T-helper 1 cell treated with Interleukin-12 subunit alpha and Interleukin-12 subunit beta and Interleukin-4 antibody, amounts not matched to agents 30 ng/mL and 1 ng/mL, for 36 hours (primary cell): ENCODE measurements around the gene SYCE1L. TPM values are rescaled to one million over a fixed set of nuclear protein-coding genes. Genes with fewer than 3 reads are reported as not detected.
"Not testable (repeated sequence)": the region's sequence is repeated elsewhere in the genome, so short reads cannot be mapped to it uniquely, and the experiment has no call there.

Source experiments
- intact Hi-C: fragments of 100-400 bp; cut with micrococcal nuclease; formaldehyde crosslinking; loops from one replicate; pipeline ENCODE4 v1.15.1; 2024
- total RNA-seq: library from RNA; stranded (reverse); gene quantifications from 2 replicates; pipeline ENCODE4 v1.2.3, GENCODE V29; 2022

Gene SYCE1L, protein sequence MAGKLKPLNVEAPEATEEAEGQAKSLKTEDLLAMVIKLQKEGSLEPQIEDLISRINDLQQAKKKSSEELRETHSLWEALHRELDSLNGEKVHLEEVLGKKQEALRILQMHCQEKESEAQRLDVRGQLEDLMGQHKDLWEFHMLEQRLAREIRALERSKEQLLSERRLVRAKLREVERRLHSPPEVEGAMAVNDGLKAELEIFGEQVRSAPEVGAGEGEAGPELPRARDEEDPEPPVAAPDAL
- 1.3 and 3.8 TPM in 2 replicates for total RNA-seq

DNA sequence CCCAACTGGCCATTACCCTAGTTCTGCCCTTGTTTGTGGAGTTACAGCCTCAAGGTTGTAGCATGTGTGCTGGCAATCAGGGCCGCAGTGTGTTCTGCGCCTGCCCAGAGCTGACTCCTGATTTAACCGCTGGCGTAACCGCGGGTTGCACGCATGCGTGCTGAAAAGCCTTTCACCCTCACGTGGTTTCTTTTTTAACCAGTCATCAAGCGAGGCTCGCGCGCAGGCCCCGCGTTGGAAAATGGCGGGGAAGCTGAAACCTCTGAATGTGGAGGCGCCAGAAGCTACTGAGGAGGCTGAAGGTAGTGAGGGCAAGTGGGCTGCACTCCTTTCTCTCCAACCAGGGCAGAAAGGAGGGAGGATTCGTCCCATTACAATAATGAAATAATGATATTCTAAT is at the start of gene SYCE1L:
SYCE1L (plus strand) TSS at position 198 of the 400 bp plus-strand sequence; CDS start at position 242, 44 bp downstream.
- intact Hi-C loops: no loop called here

- intact Hi-C loops: no loop called here
Observed at GRCh38 chr16:77157346-77158058, 41.7 kb upstream of the SYCE1L start.

DNA sequence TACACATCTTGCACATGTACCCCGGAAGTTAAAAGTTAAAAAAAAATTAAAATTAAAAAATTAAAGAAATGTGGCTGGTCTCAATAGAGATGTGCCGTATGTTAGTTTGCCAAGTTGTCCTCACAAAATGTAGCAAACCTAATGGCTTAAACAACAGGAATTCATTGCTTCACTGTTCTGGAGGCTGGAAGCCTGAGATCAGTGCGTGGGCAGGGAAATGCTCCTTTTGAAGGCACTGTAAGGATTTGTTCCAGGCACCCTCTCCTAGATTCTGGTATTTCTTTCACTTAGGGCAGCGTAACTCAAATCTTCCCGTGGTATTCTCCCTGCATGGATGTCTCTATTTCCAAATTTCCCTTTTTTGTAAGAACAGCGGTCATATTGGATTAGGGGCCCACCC is 40.9 kb upstream of the SYCE1L start:
- intact Hi-C loops: no loop called here

DNA sequence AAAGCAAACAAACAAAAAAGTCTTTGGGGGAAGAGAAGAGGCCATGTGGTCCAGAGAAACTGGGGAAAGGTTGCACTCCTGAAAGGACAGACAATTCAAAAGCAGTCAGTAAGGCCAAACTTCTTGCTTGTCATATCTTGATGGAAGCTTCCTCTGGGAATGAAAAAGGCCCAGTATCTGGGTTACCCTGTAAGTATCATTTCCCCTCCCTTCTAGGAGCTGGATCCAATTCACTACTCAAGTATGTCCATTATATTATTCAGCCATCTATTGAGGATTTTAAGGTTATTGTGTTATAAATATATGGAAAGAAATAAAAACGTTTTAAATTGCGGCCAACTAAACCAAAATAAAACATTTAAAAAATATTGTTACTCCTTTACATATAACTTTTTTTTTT is 34.2 kb upstream of the SYCE1L start:
- intact Hi-C loops: no loop called here

GRCh38 chr16:77165536-77166236 is 33.5 kb upstream of the SYCE1L start:
- intact Hi-C loops: not testable (repeated sequence)

GRCh38 chr16:77166726-77167125 is 32.5 kb upstream of the SYCE1L start:
- intact Hi-C loops: no loop called here

GRCh38 chr16:77168901-77169300 is 30.3 kb upstream of the SYCE1L start:
- intact Hi-C loops: no loop called here

DNA sequence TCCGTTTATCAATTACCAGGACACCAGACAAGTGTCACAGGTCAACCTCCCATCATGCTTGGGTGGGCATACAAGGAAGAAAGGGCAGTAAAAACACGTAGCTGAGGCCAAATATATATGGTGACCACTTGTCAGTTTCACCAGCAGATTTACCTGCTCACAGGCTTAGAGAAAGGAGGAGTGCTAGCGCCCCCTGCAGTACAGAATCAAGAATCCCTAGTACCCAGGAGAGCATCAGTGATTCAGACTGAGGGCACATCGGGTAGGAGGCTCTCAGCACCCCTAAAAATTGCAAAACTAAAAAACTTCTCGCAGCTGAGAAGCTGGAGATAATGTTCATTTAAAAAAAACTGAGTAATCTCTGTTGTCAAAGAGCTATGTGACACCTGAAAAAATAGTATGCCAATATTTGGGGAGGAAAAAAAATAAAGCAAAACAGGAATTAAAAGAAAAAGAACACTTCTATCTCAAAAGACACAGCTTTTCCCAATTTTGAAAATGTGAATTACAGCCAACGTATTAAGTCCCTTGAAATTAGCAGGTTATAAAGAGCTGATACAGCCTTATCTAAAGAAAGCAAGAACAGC is 29.5 kb upstream of the SYCE1L start:
- intact Hi-C loops: loop anchor here (5.0 kb wide), 1 partner anchor 517 kb away; no protein-coding TSS in a partner anchor

DNA sequence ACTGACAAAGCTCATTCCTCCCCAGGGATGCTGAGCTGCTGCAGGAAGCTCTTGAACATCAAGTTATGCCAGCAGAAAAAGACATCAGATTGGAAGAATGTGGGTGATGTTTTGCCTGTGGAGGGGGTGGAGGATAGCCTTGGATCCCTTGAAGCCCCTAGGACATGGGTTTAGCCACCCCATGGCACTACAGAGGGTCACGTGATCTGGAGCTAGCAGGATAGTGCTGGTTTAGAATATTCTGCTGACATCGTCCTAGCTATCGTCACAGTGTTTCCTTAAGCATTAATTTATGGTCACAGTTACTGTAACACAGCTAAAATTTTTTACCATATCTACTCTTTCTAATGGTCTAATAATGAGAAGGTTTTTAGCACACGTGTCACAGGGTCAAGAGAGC is 28.4 kb upstream of the SYCE1L start:
- intact Hi-C loops: loop anchor here (1.0 to 5.0 kb wide), 2 partner anchors 519 to 1382 kb away; no protein-coding TSS in a partner anchor

GRCh38 chr16:77171745-77172635 is 27.2 kb upstream of the SYCE1L start:
- intact Hi-C loops: loop anchor here (1.0 to 5.0 kb wide), 2 partner anchors 520 to 1383 kb away; no protein-coding TSS in a partner anchor

DNA sequence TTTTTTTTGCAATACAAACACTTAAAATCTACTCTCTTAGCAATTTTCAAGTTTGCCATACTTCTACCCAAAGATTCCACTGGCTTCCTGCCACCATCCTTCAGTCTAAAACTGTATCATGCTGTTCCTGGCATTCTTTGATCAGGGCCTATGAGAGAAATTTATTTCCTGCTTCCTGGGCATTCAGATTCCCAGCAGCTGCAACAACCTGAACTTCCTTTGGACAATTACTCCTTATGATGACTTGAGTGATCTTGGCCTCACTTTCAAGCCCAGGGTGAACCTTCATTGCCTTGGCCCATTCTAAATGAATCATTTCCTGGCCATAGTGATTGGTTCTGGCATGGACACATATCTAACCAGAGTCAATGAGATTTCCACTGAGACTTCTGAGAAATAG is 26.3 kb upstream of the SYCE1L start:
- intact Hi-C loops: loop anchor here (5.0 kb wide), 1 partner anchor 521 kb away; no protein-coding TSS in a partner anchor

GRCh38 chr16:77183137-77183536 is 16.1 kb upstream of the SYCE1L start:
- intact Hi-C loops: no loop called here

- intact Hi-C loops: not testable (repeated sequence)
Observed at GRCh38 chr16:77186298-77186697, 12.9 kb upstream of the SYCE1L start.

- intact Hi-C loops: loop anchor here (1.0 kb wide), 7 partner anchors 46 to 1757 kb away; partner anchors contain the start of genes ADAT1, CFDP1, GABARAPL2 and KARS1
Observed at GRCh38 chr16:77190190-77190477, 9.1 kb upstream of the SYCE1L start.

- intact Hi-C loops: loop anchor here (1.0 kb wide), 10 partner anchors 22 to 1757 kb away; partner anchors contain the start of genes ADAT1, CFDP1, GABARAPL2 and KARS1
Observed at GRCh38 chr16:77190478-77191258, 8.5 kb upstream of the SYCE1L start, which contains the start of gene MON1B. Gene MON1B, plus strand, starts transcription at chr16:77191190. Its CDS starts 296 bp downstream, at chr16:77191486.

- intact Hi-C loops: loop anchor here (1.0 kb wide), 3 partner anchors 21 to 908 kb away; partner anchors contain the start of genes NUDT7 and WWOX
Observed at GRCh38 chr16:77191259-77191969, 7.8 kb upstream of the SYCE1L start.

DNA sequence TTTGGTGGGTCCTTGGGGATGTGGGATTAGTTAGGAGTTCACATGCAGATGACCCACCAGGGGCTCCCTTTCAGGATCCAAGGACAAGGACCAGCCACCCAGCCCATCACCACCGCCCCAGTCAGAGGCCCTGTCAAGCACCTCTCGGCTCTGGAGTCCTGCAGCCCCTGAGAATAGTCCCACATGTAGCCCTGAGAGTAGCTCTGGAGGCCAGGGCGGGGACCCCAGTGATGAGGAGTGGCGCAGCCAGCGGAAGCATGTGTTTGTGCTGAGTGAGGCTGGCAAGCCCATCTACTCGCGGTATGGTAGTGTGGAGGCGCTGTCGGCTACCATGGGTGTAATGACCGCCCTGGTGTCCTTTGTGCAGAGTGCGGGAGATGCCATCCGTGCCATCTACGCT is 5.8 kb upstream of the SYCE1L start:
- intact Hi-C loops: no loop called here

GRCh38 chr16:77194295-77195231 is 4.6 kb upstream of the SYCE1L start:
- intact Hi-C loops: no loop called here
